Muscle layer of colon (tissue), 2 donors: ENCODE results near the gene UQCRQ.

Source experiments
- H3K27ac ChIP-seq: one replicate; pipeline ENCODE4 v1.7.0; 2013; ENCODE audit warnings: low read depth, mild to moderate bottlenecking, low read length, moderate library complexity
- H3K27me3 ChIP-seq, 2 donors: one replicate each; pipeline ENCODE4 v1.7.0; 2013; ENCODE audit warnings: low read length in 2 of 2, mild to moderate bottlenecking in 2 of 2; ENCODE audit not compliant: insufficient read depth in 2 of 2, control insufficient read depth in 1 of 2
- H3K36me3 ChIP-seq: one replicate; pipeline ENCODE4 v1.7.0; 2013; ENCODE audit warnings: mild to moderate bottlenecking, low read length; ENCODE audit not compliant: insufficient read depth
- H3K4me1 ChIP-seq: one replicate; pipeline ENCODE4 v1.7.0; 2013; ENCODE audit warnings: mild to moderate bottlenecking, low read length; ENCODE audit not compliant: insufficient read depth
- H3K4me3 ChIP-seq, 2 donors: one replicate each; pipeline ENCODE4 v1.7.0; 2013; ENCODE audit warnings: low read length in 2 of 2, low read depth in 1 of 2, mild to moderate bottlenecking in 1 of 2, moderate library complexity in 1 of 2
- H3K9ac ChIP-seq: one replicate; pipeline ENCODE4 v1.7.0; 2013; ENCODE audit warnings: low read length
- H3K9me3 ChIP-seq: one replicate; pipeline ENCODE4 v1.7.0; 2013; ENCODE audit warnings: mild to moderate bottlenecking, low read length
- donor health status: abdominal sarcoma.
- donor health status: Adenocarcinoma of cecum.

Gene UQCRQ

DNA sequence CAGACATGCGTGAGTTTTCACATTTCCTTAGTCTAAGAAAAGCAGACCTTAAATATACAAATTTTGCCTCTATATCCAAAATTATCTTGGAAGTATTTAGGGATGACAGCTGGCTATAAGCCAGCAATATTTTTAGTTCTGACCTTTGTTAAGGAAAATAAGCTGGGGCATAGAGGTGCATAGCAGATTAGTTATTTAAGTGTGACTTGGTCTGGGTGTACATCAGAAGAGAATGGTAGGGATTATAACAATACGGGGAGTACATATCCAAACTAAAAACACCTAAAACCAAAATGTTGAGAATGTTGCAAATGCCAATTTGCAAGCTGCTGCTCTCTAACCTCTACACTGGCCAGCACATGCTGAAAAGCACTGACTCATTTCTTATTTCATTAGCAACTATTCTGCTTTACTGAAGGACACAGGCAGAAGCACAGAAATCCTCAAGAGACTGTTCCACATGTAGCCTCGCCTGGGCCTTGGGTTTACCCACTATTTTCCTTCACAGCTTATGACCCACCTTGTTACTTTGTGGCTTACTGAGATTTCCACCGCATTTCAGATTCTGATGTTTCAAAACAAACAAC lies 29.4 kb downstream of the UQCRQ start:
- Histone ChIP-seq H3K9ac (no peak overlapping the region), H3K4me3 (no peak overlapping the region), H3K36me3 (peaks cover 63% of the 10 kb centered on the region), H3K9me3 (no peaks in the 10 kb centered on the region), H3K27ac (no peak overlapping the region), H3K4me1 (no peaks in the 10 kb centered on the region), H3K27me3 (no peaks in the 10 kb centered on the region)

DNA sequence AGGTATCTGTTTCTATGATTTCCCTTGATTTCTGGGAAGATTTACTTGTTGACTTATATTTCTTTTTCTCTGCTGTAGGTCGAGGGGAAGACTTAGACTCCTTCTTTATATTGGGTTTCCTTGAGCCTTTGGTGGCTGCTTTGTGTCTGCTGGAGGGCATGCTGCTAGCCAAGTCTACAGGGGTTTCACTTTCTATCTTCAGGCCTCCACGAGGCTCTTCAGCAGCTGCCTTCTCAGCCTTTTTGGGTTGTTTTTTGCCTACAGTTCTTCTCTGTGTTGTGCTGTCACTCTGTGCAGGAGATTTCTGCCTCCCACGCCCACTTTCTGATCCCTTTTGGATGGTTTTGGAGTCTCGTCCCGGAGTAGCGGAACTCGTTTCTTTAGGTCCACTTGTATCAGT lies 30.2 kb downstream of the UQCRQ start:
- no peak overlapping the region for H3K27ac ChIP-seq
- no peak overlapping the region for H3K4me3 ChIP-seq
- H3K27me3 ChIP-seq = no peaks in the 10 kb centered on the region
- H3K4me1 ChIP-seq = no peaks in the 10 kb centered on the region
- no peak overlapping the region for H3K9ac ChIP-seq
- H3K36me3 ChIP-seq = peaks cover 67% of the 10 kb centered on the region
- no peaks in the 10 kb centered on the region for H3K9me3 ChIP-seq

GRCh38 chr5:132898094-132898493 lies 31.7 kb downstream of the UQCRQ start:
- Histone ChIP-seq H3K27ac (no peak overlapping the region), H3K9ac (no peak overlapping the region), H3K4me3 (no peak overlapping the region), H3K4me1 (no peaks in the 10 kb centered on the region), H3K9me3 (no peaks in the 10 kb centered on the region), H3K27me3 (no peaks in the 10 kb centered on the region), H3K36me3 (peaks cover 57% of the 10 kb centered on the region)

DNA sequence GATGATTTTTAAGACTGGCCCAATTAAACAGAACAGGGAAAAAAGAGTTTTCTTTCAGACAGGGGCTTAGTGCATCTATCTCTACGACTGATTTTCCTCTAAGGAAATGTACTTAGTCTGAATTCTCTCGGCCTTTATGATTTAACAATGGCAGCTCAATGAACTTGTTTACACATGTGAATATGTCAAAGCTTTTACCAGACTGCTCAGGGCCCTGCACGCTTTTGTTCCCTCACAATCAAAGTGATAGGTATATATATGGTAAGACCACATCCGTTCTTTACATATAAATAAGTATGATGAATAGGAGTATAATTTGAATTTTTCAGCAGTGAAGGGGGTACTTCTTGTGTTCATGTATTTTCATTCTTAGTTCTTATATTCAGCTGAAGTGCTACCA lies 34.6 kb downstream of the UQCRQ start:
- no peak overlapping the region for H3K27ac ChIP-seq
- H3K27me3 ChIP-seq = no peaks in the 10 kb centered on the region
- H3K36me3 ChIP-seq = peaks cover 43% of the 10 kb centered on the region

DNA sequence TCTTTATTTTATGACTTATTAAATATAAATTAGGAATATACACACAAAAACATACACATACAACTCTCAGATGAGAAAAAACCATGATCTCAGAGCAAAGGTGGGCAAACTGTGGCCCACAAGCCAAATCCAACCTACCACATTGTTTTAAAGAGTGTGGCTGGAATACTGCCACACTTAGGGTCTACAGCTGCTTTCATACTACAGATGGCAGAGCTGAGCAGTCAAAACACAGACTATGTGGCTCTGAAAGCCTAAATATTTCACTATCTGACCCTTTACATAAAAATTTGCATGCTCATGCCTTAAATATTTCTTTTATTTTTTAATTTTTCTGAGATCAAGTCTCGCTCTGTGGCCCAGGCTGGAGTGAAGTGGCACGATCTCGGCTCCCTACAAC lies 35.3 kb downstream of the UQCRQ start:
- Histone ChIP-seq H3K9ac (no peak overlapping the region), H3K27me3 (no peaks in the 10 kb centered on the region), H3K27ac (no peak overlapping the region), H3K36me3 (peaks cover 36% of the 10 kb centered on the region), H3K4me3 (no peak overlapping the region), H3K4me1 (no peaks in the 10 kb centered on the region), H3K9me3 (no peaks in the 10 kb centered on the region)

More for the DNA sequence above, 34.6 kb downstream of the UQCRQ start:
- Histone ChIP-seq H3K4me3 (no peak overlapping the region), H3K9me3 (no peaks in the 10 kb centered on the region), H3K4me1 (no peaks in the 10 kb centered on the region), H3K9ac (no peak overlapping the region)

GRCh38 chr5:132905938-132906337 lies 39.5 kb downstream of the UQCRQ start:
- Histone ChIP-seq H3K36me3 (peaks cover 16% of the 10 kb centered on the region), H3K9me3 (no peaks in the 10 kb centered on the region), H3K27ac (no peak overlapping the region)

DNA sequence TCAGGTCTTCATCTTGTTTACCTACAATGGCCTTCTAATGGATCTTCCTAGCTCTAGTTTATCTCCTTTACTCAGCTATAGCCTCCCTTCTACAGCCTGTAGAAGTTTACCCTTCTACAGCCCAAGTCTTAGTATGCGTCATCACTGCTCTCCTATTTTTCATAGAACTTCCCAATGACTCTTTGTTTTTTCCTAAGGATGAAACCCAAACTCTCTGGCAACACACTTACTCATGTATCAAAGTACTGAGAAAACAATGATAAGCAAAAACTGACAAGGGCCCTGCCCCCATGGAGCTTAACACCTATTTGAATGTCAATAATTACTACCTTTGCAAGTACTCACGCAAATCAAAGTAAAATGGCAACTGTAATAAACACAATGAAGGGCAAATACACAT lies 40.7 kb downstream of the UQCRQ start:
- Histone ChIP-seq H3K27ac (no peak overlapping the region), H3K9ac (no peak overlapping the region), H3K4me1 (no peaks in the 10 kb centered on the region), H3K9me3 (no peaks in the 10 kb centered on the region), H3K4me3 (no peak overlapping the region), H3K36me3 (peaks cover 5% of the 10 kb centered on the region), H3K27me3 (no peaks in the 10 kb centered on the region)

More at GRCh38 chr5:132905938-132906337, 39.5 kb downstream of the UQCRQ start:
- Histone ChIP-seq H3K9ac (no peak overlapping the region), H3K4me3 (no peak overlapping the region), H3K27me3 (no peaks in the 10 kb centered on the region), H3K4me1 (no peaks in the 10 kb centered on the region)

GRCh38 chr5:132909702-132910101 lies 43.3 kb downstream of the UQCRQ start:
- no peaks in the 10 kb centered on the region for H3K27me3 ChIP-seq
- H3K27ac ChIP-seq = no peak overlapping the region
- no peak overlapping the region for H3K9ac ChIP-seq
- H3K36me3 ChIP-seq = no peaks in the 10 kb centered on the region
- no peak overlapping the region for H3K4me3 ChIP-seq
- no peaks in the 10 kb centered on the region for H3K4me1 ChIP-seq
- H3K9me3 ChIP-seq = no peaks in the 10 kb centered on the region

GRCh38 chr5:132915681-132916080 lies 49.2 kb downstream of the UQCRQ start:
- Histone ChIP-seq H3K9ac (no peak overlapping the region), H3K27me3 (no peaks in the 10 kb centered on the region), H3K4me1 (no peaks in the 10 kb centered on the region), H3K4me3 (no peak overlapping the region), H3K36me3 (no peaks in the 10 kb centered on the region), H3K27ac (no peak overlapping the region), H3K9me3 (no peaks in the 10 kb centered on the region)

DNA sequence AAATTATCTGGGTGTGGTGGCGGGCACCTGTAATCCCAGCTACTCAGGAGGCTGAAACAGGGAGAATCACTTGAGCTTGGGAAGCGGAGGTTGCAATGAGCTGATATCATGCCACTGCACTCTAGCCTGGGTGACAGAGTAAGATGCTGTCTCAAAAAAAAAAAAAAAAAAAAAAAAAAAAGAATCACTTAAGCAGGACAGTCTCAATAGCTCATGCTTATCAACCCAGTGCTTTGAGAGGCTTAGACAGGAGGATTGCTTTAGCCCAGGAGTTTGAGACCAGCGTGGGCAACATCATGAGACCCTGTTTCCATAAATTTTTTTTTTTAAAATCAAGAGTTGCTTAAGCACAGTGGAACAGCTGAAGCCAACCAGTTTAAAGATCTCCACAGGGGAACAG lies 49.6 kb downstream of the UQCRQ start:
- H3K36me3 ChIP-seq = no peaks in the 10 kb centered on the region
- H3K4me1 ChIP-seq = no peaks in the 10 kb centered on the region
- no peaks in the 10 kb centered on the region for H3K9me3 ChIP-seq
- no peak overlapping the region for H3K9ac ChIP-seq
- no peak overlapping the region for H3K4me3 ChIP-seq
- H3K27ac ChIP-seq = no peak overlapping the region
- no peaks in the 10 kb centered on the region for H3K27me3 ChIP-seq
